ENCODE measurements around the gene ADI1.

Gene ADI1

GRCh38 chr2:3553946-3554345 is 34.6 kb upstream of the ADI1 start:
- no peak for DNase-seq (ENCODE audit: low read depth in 1 of 2, low spot score in 1 of 2)
- Histone ChIP-seq H3K27ac (replicated peaks) (no peak overlapping the region), H3K27me3 (ENCODE audit: insufficient read depth, poor library complexity, severe bottlenecking) (no peaks in the 10 kb centered on the region), H3K4me3 (replicated peaks; ENCODE audit: insufficient read depth, low read length) (no peak overlapping the region)
- no peak for TF ChIP-seq CTCF (IDR thresholded peaks at IDR 0.05; ENCODE audit: insufficient read depth, low read length)
- TF ChIP-seq POLR2AphosphoS5 (IDR thresholded peaks at IDR 0.05; ENCODE audit: low read depth): no peak
- no peak for TF ChIP-seq GABPA (IDR thresholded peaks at IDR 0.05; ENCODE audit: low read depth)
- TF ChIP-seq SPI1 (IDR thresholded peaks at IDR 0.05; ENCODE audit: borderline replicate concordance, low read depth): no peak
- TF ChIP-seq REST (IDR thresholded peaks at IDR 0.05; ENCODE audit: insufficient replicate concordance, low read depth): no peak

- Histone ChIP-seq H3K27me3 (ENCODE audit: insufficient read depth, poor library complexity, severe bottlenecking) (no peaks in the 10 kb centered on the region), H3K27ac (replicated peaks) (no peak overlapping the region), H3K4me3 (replicated peaks; ENCODE audit: insufficient read depth, low read length) (no peak overlapping the region)
- no peak for DNase-seq (ENCODE audit: low read depth in 1 of 2, low spot score in 1 of 2)
- no peak for TF ChIP-seq REST (IDR thresholded peaks at IDR 0.05; ENCODE audit: insufficient replicate concordance, low read depth)
- no peak for TF ChIP-seq POLR2AphosphoS5 (IDR thresholded peaks at IDR 0.05; ENCODE audit: low read depth)
- no peak for TF ChIP-seq SPI1 (IDR thresholded peaks at IDR 0.05; ENCODE audit: borderline replicate concordance, low read depth)
- no peak for TF ChIP-seq CTCF (IDR thresholded peaks at IDR 0.05; ENCODE audit: insufficient read depth, low read length)
- TF ChIP-seq GABPA (IDR thresholded peaks at IDR 0.05; ENCODE audit: low read depth): no peak
These were observed 28.6 kb upstream of the ADI1 start for GRCh38 chr2:3547915-3548314.

- H3K27me3 ChIP-seq (ENCODE audit: insufficient read depth, poor library complexity, severe bottlenecking): no peaks in the 10 kb centered on the region
These were observed 26.6 kb upstream of the ADI1 start for GRCh38 chr2:3545788-3546478.

More at GRCh38 chr2:3545788-3546478, 26.6 kb upstream of the ADI1 start:
- H3K4me3 ChIP-seq (replicated peaks; ENCODE audit: insufficient read depth, low read length): no peak overlapping the region
- TF ChIP-seq GABPA (IDR thresholded peaks at IDR 0.05; ENCODE audit: low read depth) (no peak), CTCF (IDR thresholded peaks at IDR 0.05; ENCODE audit: insufficient read depth, low read length) (no peak), SPI1 (IDR thresholded peaks at IDR 0.05; ENCODE audit: borderline replicate concordance, low read depth) (no peak), POLR2AphosphoS5 (IDR thresholded peaks at IDR 0.05; ENCODE audit: low read depth) (no peak), REST (IDR thresholded peaks at IDR 0.05; ENCODE audit: insufficient replicate concordance, low read depth) (no peak)
- no peak for DNase-seq (ENCODE audit: low read depth in 1 of 2, low spot score in 1 of 2)
- no peak overlapping the region for H3K27ac ChIP-seq (replicated peaks)

All from HL-60 (cell line).